Measurements from ENCODE around the gene CHRFAM7A.
"Not testable (repeated sequence)": the region's sequence is repeated elsewhere in the genome, so short reads cannot be mapped to it uniquely, and the experiment has no call there.

The CHRFAM7A gene

GRCh38 chr15:30360990-30361389 is 32.4 kb downstream of the CHRFAM7A start:
- H3K9me2 ChIP-seq (replicated peaks; ENCODE audit: control insufficient read depth, low read length); H3K4me3 ChIP-seq (ENCODE audit: low read length); H3K79me2 ChIP-seq (ENCODE audit: control insufficient read depth, low read length); H4K20me1 ChIP-seq (ENCODE audit: control insufficient read depth, insufficient read depth, low read depth, low read length); H3K4me1 ChIP-seq (ENCODE audit: control insufficient read depth, low read length); H3K36me3 ChIP-seq (ENCODE audit: control insufficient read depth, low read length); H3K27me3 ChIP-seq (ENCODE audit: control insufficient read depth, low read length); H3K9me3 ChIP-seq (ENCODE audit: control insufficient read depth, insufficient read depth, low read length); H3K4me2 ChIP-seq (ENCODE audit: low read length); H3F3A ChIP-seq (ENCODE audit: control insufficient read depth, insufficient read depth); H3K27ac ChIP-seq (ENCODE audit: low read depth, low read length): not testable (repeated sequence)

- H3F3A ChIP-seq (ENCODE audit: control insufficient read depth, insufficient read depth); H3K27ac ChIP-seq (ENCODE audit: low read depth, low read length); H3K4me2 ChIP-seq (ENCODE audit: low read length): not testable (repeated sequence)
These were observed 38.3 kb downstream of the CHRFAM7A start for GRCh38 chr15:30355043-30355442.

GRCh38 chr15:30349803-30350202 is 43.5 kb downstream of the CHRFAM7A start:
- H3K9me2 ChIP-seq (replicated peaks; ENCODE audit: control insufficient read depth, low read length); H4K20me1 ChIP-seq (ENCODE audit: control insufficient read depth, insufficient read depth, low read depth, low read length); H3K9me3 ChIP-seq (ENCODE audit: control insufficient read depth, insufficient read depth, low read length); H3K27me3 ChIP-seq (ENCODE audit: control insufficient read depth, low read length); H3F3A ChIP-seq (ENCODE audit: control insufficient read depth, insufficient read depth); H3K36me3 ChIP-seq (ENCODE audit: control insufficient read depth, low read length); H3K4me1 ChIP-seq (ENCODE audit: control insufficient read depth, low read length); H3K4me3 ChIP-seq (ENCODE audit: low read length); H3K27ac ChIP-seq (ENCODE audit: low read depth, low read length); H3K4me2 ChIP-seq (ENCODE audit: low read length); H3K79me2 ChIP-seq (ENCODE audit: control insufficient read depth, low read length): not testable (repeated sequence)

More at GRCh38 chr15:30355043-30355442, 38.3 kb downstream of the CHRFAM7A start:
- H3K79me2 ChIP-seq (ENCODE audit: control insufficient read depth, low read length); H4K20me1 ChIP-seq (ENCODE audit: control insufficient read depth, insufficient read depth, low read depth, low read length); H3K4me3 ChIP-seq (ENCODE audit: low read length); H3K27me3 ChIP-seq (ENCODE audit: control insufficient read depth, low read length); H3K9me2 ChIP-seq (replicated peaks; ENCODE audit: control insufficient read depth, low read length); H3K36me3 ChIP-seq (ENCODE audit: control insufficient read depth, low read length); H3K9me3 ChIP-seq (ENCODE audit: control insufficient read depth, insufficient read depth, low read length); H3K4me1 ChIP-seq (ENCODE audit: control insufficient read depth, low read length): not testable (repeated sequence)

- not testable (repeated sequence) for H3K36me3 ChIP-seq (ENCODE audit: control insufficient read depth, low read length); H3K4me2 ChIP-seq (ENCODE audit: low read length); H3K4me3 ChIP-seq (ENCODE audit: low read length)
These were observed 56.8 kb downstream of the CHRFAM7A start for GRCh38 chr15:30336584-30336983.

DNA sequence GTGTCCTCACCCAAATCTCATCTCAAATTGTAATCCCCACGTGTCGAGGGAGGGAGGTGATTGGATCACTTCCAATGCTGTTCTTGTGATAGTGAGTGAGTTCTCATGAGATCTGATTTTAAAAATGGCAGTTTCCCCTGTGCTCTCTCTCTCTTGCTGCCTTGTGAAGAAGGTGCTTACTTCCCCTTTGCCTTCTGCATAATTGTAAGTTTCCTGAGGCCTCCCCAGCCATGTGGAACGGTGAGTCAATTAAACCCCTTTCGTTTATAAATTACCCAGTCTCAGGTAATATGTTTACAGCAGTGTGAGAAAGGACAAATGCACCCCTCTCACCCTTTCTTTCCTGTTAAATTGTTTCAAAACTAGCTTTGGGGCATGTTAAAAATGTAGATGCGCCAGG is 59.2 kb downstream of the CHRFAM7A start:
- H3F3A ChIP-seq (ENCODE audit: control insufficient read depth, insufficient read depth); H4K20me1 ChIP-seq (ENCODE audit: control insufficient read depth, insufficient read depth, low read depth, low read length); H3K36me3 ChIP-seq (ENCODE audit: control insufficient read depth, low read length); H3K4me1 ChIP-seq (ENCODE audit: control insufficient read depth, low read length); H3K4me3 ChIP-seq (ENCODE audit: low read length); H3K4me2 ChIP-seq (ENCODE audit: low read length); H3K27me3 ChIP-seq (ENCODE audit: control insufficient read depth, low read length); H3K9me3 ChIP-seq (ENCODE audit: control insufficient read depth, insufficient read depth, low read length); H3K9me2 ChIP-seq (replicated peaks; ENCODE audit: control insufficient read depth, low read length); H3K27ac ChIP-seq (ENCODE audit: low read depth, low read length); H3K79me2 ChIP-seq (ENCODE audit: control insufficient read depth, low read length): not testable (repeated sequence)

More at GRCh38 chr15:30336584-30336983, 56.8 kb downstream of the CHRFAM7A start:
- H3K27me3 ChIP-seq (ENCODE audit: control insufficient read depth, low read length); H3K4me1 ChIP-seq (ENCODE audit: control insufficient read depth, low read length); H3F3A ChIP-seq (ENCODE audit: control insufficient read depth, insufficient read depth); H3K9me2 ChIP-seq (replicated peaks; ENCODE audit: control insufficient read depth, low read length); H3K9me3 ChIP-seq (ENCODE audit: control insufficient read depth, insufficient read depth, low read length); H4K20me1 ChIP-seq (ENCODE audit: control insufficient read depth, insufficient read depth, low read depth, low read length); H3K79me2 ChIP-seq (ENCODE audit: control insufficient read depth, low read length); H3K27ac ChIP-seq (ENCODE audit: low read depth, low read length): not testable (repeated sequence)

- H3K9me3 ChIP-seq (ENCODE audit: control insufficient read depth, insufficient read depth, low read length); H3K4me3 ChIP-seq (ENCODE audit: low read length); H4K20me1 ChIP-seq (ENCODE audit: control insufficient read depth, insufficient read depth, low read depth, low read length); H3K27ac ChIP-seq (ENCODE audit: low read depth, low read length); H3K36me3 ChIP-seq (ENCODE audit: control insufficient read depth, low read length); H3K27me3 ChIP-seq (ENCODE audit: control insufficient read depth, low read length); H3F3A ChIP-seq (ENCODE audit: control insufficient read depth, insufficient read depth); H3K4me1 ChIP-seq (ENCODE audit: control insufficient read depth, low read length); H3K79me2 ChIP-seq (ENCODE audit: control insufficient read depth, low read length); H3K4me2 ChIP-seq (ENCODE audit: low read length); H3K9me2 ChIP-seq (replicated peaks; ENCODE audit: control insufficient read depth, low read length): not testable (repeated sequence)
These were observed 67.2 kb downstream of the CHRFAM7A start for GRCh38 chr15:30326145-30326544.

- not testable (repeated sequence) for H3K9me3 ChIP-seq (ENCODE audit: control insufficient read depth, insufficient read depth, low read length); H3K36me3 ChIP-seq (ENCODE audit: control insufficient read depth, low read length); H4K20me1 ChIP-seq (ENCODE audit: control insufficient read depth, insufficient read depth, low read depth, low read length); H3K4me3 ChIP-seq (ENCODE audit: low read length); H3K9me2 ChIP-seq (replicated peaks; ENCODE audit: control insufficient read depth, low read length); H3K4me2 ChIP-seq (ENCODE audit: low read length); H3K79me2 ChIP-seq (ENCODE audit: control insufficient read depth, low read length); H3F3A ChIP-seq (ENCODE audit: control insufficient read depth, insufficient read depth); H3K27ac ChIP-seq (ENCODE audit: low read depth, low read length); H3K4me1 ChIP-seq (ENCODE audit: control insufficient read depth, low read length); H3K27me3 ChIP-seq (ENCODE audit: control insufficient read depth, low read length)
These were observed 72.3 kb downstream of the CHRFAM7A start for GRCh38 chr15:30321063-30321462.

- not testable (repeated sequence) for H3K4me2 ChIP-seq (ENCODE audit: low read length); H3K36me3 ChIP-seq (ENCODE audit: control insufficient read depth, low read length); H3K79me2 ChIP-seq (ENCODE audit: control insufficient read depth, low read length); H3K9me3 ChIP-seq (ENCODE audit: control insufficient read depth, insufficient read depth, low read length); H3K27ac ChIP-seq (ENCODE audit: low read depth, low read length); H3K27me3 ChIP-seq (ENCODE audit: control insufficient read depth, low read length); H4K20me1 ChIP-seq (ENCODE audit: control insufficient read depth, insufficient read depth, low read depth, low read length); H3F3A ChIP-seq (ENCODE audit: control insufficient read depth, insufficient read depth); H3K4me1 ChIP-seq (ENCODE audit: control insufficient read depth, low read length); H3K9me2 ChIP-seq (replicated peaks; ENCODE audit: control insufficient read depth, low read length); H3K4me3 ChIP-seq (ENCODE audit: low read length)
These were observed 77.6 kb downstream of the CHRFAM7A start for GRCh38 chr15:30315704-30316103.

- H3K79me2 ChIP-seq (ENCODE audit: control insufficient read depth, low read length); H3K4me1 ChIP-seq (ENCODE audit: control insufficient read depth, low read length); H3K27me3 ChIP-seq (ENCODE audit: control insufficient read depth, low read length); H3K4me2 ChIP-seq (ENCODE audit: low read length); H3K9me2 ChIP-seq (replicated peaks; ENCODE audit: control insufficient read depth, low read length); H4K20me1 ChIP-seq (ENCODE audit: control insufficient read depth, insufficient read depth, low read depth, low read length); H3K4me3 ChIP-seq (ENCODE audit: low read length); H3K36me3 ChIP-seq (ENCODE audit: control insufficient read depth, low read length); H3K9me3 ChIP-seq (ENCODE audit: control insufficient read depth, insufficient read depth, low read length); H3K27ac ChIP-seq (ENCODE audit: low read depth, low read length); H3F3A ChIP-seq (ENCODE audit: control insufficient read depth, insufficient read depth): not testable (repeated sequence)
These were observed 82.8 kb downstream of the CHRFAM7A start for GRCh38 chr15:30310575-30310974.

Data from DOHH2 (cell line).